ENCODE results near the gene SCAND1.
"Not testable (repeated sequence)": the region's sequence is repeated elsewhere in the genome, so short reads cannot be mapped to it uniquely, and the experiment has no call there.

The SCAND1 gene

DNA sequence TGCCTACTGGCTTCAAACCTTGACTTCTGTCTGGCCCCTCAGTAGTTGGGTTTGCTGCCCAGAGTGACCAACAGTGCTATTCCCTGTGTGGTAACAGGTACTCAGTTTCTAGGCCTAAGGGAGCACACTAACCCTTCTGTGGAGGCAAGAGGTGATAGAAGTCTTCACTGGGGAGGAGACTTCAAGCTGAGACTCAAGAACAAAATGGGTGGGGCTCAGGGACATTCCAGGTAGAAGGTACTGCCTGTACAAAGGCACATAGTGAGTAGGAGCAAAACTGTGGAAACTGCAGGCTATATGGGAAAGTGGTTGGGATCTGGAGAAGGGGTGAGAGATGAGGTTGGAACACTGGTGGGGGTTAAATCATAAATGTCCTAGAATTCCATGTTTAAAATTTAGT is 2.3 kb upstream of the SCAND1 start:
- DNase-seq: no peak

DNA sequence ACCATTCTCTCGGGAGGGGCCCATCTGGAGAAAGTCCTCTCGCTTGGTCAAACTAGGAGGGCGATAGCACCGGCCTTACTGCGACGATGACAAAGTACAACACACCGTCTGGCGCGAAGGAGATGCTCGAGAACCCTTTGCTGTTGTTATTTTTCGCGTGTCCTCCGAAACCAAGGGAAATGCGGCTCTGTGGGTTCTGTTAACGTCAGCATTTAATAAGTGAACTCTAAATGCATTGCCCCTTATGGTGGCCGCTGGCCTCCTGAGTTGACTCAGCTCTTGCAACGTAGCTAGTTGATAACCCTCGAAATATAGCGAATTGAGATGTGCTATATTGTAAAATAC is 577 bp upstream of the SCAND1 start:
- no peak for DNase-seq

DNA sequence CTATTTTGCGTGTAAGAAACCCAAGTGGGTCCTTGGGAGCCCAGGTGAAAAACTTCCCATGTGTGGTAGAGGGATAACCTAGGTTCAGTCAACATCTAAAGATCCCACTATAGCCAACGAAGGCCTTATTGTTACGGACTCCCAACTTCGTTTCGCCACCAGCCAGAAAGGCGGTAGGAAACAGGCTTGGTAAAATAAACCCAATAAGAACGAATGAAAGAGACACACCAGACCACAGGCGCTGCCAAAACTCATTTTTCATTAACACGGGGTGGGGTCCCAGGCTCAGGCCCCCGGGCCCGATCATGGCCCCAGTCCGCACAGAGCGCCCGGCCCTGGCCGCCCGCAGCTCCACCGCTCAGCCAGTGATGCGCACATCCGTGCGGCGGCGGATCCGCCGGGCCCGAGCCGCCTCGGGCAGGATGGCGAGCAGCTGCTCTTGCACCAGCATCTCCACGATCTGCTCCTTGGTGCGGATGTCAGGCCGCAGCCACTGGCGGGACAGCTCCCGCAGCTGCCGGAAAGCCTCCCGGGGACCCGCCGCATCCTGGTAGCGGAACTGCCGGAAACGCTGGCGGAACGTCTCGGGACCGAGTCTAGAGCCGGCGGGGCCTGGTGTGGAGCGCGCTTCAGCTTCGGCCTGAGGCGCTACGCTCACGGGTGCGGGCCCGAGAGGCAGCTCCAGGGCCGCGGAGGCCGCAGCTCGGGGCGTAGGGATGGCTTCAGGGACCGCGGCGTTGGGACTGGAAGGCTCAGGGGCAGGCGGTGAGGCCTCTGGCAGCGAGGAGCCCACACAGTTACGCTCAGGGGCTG is 709 bp downstream of the SCAND1 start:
- peak; percentile 60 for DNase-seq

DNA sequence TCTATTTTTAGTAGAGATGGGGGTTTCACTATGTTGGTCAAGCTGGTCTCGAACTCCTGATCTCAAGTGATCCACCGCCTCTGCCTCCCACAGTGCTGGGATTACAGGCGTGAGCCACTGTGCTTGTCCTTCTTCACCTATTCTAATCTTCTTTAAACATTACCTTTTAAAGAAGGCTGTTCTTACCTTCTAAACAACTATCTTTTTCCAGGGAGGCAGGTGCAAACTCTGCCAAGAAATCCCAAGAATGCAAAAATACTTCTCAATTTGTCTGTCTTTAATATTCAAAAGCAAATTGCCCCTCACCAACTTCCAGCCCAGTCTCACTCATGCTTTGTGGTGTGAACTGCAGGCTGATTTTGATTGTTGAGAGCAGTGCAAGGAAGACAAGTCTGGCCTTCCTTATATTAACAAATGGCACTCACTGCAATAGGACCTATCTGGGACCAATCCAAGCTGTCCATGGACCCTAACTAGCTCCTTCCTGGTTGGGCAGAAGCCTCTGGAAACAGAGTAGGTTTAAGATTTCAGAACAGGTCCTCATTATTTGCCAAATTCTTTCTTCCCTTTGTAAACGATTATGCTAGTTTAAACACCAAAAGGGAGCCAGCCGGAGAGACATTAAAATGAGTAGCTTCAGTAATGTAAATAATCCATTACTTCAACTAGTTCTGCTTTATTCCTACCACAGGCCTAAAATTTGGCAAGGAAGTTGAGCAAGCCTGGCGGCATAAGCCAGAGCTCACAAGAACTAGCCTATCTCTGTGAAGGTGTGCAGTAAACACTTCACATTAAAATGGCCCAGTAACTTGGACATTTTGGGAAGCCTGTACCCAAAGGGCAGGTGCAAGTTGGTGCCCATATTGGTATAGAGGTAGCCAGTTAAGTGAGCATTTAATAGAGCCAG is 1.6 kb downstream of the SCAND1 start:
- DNase-seq: peak; percentile 69

DNA sequence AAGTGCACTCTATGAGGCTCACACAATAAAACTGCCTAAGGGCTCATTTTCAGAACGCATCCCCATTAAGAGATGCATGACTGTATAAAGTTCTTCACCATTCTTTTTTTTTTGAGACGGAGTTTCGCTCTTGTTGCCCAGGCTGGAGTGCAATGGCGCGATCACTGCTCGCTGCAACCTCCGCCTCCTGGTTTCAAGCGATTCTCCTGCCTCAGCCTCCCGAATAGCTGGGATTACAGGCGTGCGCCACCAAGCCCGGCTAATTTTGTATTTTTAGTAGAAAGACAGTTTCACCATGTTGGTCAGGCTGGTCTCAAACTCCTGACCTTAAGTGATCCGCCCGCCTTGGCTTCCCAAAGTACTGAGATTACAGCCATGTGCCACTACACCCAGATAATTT is 2.2 kb downstream of the SCAND1 start:
- DNase-seq: not testable (repeated sequence)

DNA sequence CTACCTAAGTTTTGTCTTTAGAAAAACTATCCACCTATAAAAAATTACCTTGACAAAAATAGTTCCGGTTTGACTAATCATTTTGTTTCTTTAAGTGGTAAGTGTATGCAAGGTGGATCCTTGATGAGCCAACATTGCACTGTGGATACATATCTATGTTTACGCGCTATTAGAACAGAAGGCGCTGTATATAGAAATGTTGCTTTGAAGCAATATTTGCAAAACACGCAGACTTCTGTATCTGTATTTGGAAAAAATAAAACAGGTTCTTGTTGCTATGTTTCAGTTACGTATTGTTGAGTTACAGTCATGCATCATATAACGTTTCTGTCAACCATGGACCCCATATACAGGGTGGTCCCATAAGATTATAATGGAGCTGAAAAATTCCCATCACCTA is 4.2 kb downstream of the SCAND1 start:
- DNase-seq: no peak

DNA sequence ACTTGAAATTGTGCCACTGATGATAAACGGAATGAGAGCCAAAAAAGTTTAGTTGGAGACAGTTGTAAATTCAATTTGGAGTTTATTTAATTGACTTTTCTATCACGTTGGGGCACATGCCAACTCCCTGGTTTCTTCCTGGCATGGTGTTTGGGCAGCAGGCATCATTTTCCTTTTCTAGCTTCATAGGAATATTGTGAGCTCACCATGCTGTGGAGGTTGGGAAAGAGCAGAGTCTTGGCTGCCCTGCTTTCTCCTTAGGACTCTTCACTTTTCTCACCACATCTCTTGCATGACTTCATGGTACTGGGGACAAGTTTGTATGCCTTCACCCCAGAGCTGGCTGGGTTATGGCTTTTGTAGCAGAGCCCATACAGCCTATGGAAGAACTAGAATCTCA is 6.4 kb downstream of the SCAND1 start:
- no peak for DNase-seq

DNA sequence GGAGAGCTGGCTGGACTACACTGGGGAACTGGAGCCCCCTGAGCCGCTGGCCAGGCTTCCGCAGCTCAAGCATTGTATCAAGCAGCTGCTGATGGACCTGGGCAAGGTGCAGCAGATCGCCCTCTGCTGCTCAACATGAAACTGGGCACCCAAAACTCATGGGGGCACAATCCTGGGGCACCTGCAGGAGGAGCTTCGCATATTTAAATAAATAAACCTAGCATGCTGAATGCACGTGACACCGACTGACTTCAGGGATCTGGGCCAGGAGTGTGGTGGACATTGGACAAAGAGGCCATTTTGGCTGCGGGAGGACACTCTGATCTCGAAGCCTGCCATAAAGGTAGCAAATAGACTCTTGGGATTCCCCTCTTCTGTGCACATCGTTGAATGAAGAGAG is 6.8 kb downstream of the SCAND1 start:
- peak; percentile 10 for DNase-seq

DNA sequence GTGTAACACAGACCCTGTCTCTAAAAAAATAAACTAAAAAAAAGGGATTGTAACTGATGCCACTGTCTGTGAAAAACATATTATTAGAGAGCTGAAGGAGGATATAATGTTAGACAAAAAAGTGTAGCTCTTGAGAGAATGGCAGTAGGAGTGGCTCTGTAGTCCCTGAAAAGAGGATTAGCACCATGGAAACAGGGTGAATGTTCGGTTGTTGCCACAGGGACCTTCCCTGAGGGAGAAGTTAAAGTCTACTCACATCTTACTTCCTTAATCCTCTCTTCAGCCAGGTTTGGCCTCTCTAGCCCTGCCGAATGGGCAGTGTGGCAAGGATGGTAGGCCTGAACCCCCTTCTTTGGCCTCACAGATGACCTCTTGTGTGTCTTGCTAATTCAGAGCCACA is 12.1 kb downstream of the SCAND1 start:
- no peak for DNase-seq

DNA sequence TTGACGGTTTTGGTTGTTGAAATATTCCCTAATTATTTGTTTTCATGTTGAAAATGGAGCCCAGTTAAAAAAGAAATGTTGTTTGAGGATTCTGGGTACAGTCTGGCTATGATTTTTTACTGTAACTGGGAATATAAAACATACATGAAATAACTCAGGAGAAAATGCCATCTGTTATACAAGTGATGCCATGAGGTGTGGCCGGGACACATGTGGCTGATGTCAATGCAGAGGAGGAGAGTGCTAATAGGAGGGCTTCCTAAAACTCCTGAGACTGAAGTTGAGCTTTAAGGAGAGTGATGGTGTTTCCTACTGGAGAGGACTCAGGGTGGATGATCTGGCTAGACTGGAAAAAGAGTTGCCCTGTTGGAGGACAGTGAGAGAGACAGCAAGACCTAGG is 12.7 kb downstream of the SCAND1 start:
- DNase-seq: no peak

DNA sequence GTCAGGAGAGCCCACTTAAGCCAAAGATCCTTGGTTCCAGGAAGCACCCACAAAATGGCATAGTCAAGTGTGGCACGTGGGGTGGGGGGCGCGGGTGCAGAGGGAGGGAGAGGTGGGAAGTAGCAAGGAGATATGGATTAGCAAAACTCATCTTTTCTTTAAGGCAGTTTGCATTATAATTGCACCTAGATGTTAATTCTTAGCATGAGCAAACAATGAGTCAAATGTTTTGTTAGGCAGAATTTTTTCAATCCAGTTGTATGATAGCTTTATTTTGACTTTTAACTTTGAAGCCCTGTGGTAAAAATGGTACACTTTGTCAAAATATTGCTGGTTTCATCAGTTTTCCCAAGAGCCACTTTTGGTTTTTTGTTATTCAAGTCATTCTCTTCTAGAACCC is 15.0 kb downstream of the SCAND1 start:
- DNase-seq: no peak

DNA sequence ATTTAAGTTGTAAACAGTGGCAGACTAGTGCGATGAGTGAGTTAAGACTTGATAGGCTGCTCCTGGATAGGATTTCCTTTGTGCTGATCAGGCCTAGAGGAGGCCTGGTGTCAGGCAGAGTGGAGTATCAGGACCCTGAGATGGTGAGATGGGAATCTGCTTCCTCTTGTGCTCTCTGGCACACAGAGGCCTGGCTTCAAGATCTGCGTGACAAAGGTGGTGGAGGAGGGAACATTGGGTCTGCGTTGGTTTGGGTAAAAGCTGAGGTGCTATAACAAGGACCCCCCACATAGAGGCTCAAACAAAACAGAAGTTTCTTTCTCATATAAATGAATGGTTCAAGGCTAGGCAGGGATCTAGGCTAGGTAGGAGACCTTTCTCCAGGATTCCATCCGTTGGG is 20.3 kb downstream of the SCAND1 start:
- no peak for DNase-seq

DNA sequence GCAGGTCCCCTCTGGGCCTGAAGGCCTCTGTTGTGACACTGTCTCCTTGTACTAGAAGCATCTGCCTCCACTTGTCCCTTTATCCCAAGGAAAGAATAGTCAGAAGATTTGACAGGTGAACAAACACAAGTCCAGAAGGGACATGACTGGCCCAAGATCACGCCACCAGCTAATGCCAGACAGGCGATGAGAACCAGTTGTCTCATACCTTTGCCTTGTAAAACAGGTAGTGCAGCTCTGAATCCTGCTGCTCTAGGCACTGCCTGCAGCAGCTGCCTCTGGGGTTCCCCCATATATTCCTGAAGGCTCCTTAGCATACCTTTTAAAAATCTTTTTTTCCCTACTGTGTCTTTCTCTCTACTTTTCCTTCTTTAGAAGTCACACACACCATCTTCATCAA is 25.0 kb downstream of the SCAND1 start:
- DNase-seq: no peak

DNA sequence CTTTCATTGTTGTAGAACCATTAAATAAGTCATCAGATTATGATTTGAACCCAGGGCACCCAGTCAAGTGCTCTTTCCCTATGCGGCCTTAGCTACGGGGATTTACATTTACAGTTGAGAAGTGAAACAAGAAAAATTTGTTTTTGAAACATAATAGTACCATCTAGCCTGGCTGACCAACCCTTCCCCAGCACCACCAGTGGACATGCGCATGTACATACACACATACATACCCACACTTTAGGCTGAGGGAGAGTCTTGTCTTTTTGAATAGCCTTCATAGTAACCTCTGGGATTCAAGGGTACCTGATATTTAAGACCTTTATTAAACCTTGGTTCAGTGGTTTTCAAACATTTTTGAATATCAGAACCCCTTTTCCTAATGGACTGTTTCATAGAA is 33.8 kb downstream of the SCAND1 start:
- no peak for DNase-seq

DNA sequence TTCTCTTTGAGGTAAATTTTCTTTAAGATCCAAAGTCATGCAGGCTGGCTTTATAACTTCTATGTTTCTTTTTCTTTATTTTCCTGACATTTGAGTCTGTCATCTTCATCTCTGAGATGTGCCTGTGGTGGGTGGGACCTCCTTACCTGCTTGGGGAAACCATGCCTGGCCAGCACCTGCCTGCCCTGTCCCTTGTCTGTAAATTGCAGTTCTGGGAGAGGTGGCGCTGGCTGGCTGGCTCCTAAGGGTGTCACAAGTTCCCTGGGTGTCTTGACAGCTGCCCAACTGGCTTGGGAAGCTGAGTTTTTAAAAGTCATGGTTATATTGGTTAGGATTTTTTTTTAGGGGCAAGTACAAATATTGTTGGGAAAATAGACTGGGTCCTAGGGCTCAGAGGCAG is 36.3 kb downstream of the SCAND1 start:
- DNase-seq: no peak

DNA sequence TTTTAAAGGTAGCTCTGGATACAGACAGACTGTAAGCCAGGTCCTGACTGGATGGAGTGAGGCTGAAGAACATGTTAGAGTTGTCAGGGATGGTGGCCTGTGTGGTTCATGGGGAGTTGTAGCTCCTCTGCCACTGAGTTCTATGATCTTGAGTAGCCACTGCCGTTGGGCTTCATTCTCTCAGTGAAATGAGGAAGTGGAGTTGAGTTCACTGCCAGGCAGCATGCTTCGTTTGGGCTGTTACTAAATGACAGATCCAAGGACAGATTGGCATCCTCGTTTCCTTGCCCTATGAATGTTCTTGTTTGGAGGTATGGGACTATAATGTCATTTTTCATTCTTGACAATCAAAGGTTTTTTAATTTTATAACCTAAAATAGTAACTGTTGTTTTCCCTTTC is 37.2 kb downstream of the SCAND1 start:
- DNase-seq: peak; percentile 62

DNA sequence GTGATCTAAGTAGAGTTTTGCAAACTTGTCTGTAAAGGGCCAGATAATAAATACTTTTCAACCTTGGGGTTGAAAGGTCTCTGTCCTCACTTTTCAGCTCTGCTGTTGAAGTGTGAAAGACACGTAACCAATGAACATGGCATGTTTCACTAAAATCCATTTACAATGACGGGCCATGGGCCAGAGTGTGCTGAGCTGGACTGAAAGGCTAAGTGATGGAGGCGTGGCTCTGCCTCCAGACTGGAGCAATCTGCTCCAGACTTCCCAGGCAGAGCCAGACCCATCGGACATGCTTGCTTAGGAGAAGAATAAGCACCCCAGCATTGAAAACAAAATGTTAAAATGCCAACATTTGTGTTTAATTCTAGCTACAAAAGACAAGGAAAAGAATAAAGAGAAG is 41.4 kb downstream of the SCAND1 start:
- no peak for DNase-seq

DNA sequence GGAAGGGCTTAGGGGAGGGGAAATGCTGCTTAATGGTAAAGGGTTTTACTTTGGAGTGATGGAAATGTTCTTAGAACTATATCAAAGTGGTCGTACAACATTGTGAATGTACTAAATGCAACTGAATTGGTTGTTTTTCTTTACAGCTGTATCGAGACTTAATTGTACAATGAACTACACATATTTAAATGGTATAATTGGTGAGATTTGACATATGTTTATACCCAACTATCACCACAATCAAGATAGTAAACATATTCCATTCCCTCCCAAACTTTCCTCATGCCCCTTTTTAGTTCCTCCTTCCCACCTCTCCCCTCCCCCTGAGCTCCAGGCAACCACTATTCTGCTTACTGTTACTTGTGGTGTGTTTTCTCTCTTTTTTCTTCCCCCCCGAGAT is 44.0 kb downstream of the SCAND1 start:
- no peak for DNase-seq

DNA sequence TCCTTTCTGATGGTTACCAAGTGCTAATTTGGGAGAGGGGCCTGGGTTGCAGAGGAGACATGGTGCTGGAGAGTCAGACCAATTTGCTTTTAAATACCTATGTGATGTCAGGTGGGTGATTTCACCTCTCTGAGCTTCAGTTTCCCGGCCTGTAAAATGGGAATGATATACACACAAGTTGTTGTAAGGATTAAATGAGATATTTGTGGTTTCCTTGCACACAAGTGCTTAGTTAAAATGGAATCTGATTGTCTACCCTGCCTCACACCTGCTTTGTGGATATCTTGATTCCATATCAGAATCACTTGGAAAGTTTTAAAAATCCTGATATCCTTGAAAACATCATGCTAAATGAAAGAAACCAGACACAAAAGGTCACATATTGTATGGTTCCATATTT is 44.5 kb downstream of the SCAND1 start:
- DNase-seq: no peak

DNA sequence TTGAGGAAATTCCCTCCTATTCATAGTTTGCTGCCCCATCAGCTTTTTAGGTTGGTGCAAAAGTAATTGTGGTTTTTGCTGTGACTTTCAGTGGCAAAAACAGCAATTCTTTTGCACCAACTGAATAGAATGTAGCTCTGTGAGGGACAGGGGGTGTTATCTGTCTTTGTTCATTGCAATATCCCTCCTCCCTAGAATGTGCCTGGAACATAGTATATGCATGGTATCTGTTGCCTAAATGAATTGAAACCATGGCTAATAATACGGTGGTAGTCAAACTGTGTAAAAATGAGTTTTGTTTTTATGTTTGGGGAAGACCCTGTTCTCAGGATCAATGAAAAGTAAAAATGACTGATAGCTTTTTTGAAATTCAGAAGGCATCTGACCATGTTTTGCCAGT is 45.1 kb downstream of the SCAND1 start:
- DNase-seq: no peak

DNA sequence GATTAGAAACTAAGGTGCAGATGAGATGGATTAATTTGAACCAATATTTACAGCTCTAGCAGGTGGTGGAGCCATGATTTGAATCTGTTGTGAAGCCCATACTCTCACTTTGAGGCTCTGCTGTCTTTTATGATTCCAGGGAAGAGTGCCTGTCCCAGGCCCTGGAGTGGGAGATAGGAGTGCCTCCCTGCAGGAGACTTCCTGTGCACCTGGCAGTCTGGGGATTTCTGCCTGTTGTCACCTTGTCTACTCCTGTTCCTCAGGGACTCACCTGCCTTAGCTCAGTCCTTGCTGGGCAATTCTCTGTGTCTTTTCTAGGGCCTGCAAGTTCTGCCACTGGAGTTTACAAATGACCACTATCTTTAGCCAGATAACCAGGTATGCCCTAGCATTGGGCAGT is 46.3 kb downstream of the SCAND1 start:
- DNase-seq: no peak

DNA sequence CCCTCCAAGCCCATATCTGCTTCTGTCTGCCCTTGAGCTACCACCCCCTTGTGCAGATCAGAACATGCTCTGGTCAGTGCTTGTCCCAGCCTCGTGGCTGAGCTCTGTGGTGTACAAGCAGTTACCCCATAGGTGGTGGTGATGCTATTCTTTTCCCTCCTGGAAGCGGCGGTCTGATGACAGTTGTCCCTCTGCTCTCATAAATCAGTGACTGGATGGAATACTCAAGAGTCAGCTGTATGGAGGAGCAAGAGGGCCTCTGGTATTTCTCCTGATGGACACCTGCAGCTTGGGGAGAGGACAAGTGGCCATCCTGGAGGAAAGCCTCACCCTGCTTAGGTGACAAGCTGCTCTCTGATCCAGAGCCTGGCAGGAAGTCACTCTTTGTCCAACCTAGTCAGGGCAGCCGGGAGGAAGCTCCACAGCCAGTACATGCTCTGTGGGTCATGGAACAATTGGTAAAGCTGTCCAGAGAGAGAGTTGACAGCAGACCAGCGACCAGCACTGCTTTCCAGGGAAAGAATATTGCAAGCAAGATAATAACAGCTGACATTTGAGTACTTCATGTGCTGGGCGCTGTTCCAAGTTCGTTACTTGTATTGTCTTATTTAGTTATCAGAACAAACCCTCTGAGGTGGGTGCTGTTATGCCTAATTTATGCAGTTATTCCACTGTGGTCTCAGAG is 47.1 kb downstream of the SCAND1 start:
- peak; percentile 82 for DNase-seq

DNA sequence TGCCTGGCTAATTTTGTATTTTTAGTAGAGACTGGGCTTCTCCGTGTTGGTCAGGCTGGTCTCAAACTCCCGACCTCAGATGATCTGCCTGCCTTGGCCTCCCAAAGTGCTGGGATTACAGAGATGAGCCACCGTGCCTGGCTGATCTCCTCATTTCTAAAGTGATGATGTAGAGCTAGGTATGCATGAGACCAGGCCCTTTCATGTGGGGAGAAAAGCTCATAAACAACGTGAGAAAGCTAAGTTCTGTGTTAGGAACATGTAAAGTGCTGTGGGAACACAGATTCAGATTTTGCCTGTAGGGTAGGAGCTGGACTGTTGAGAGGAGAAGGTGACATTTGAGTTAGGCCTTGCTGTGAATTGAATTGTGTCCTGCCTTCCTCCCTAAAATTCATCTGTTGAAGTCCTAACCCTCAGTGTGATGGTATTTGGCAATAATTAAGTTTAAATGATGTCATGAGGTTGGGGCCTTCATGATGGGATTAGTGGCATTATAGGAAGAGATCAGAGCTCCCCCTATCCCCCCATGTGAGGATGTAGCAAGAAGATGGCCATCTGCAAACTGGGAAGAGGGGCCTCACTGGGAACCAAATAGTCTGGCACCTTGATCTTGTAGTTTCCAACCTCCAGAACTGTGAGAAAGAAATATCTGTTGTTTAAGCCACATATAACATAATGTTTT is 49.2 kb downstream of the SCAND1 start:
- DNase-seq: no peak
